Duodenal mucosa (tissue), 2 donors: ENCODE data around the gene GPR21.

Experiments used
- H3K27ac ChIP-seq: one replicate; pipeline ENCODE4 v1.7.0; 2013; ENCODE audit warnings: low read depth, low read length
- H3K27me3 ChIP-seq, 2 donors: one replicate each; pipeline ENCODE4 v1.7.0; 2013; ENCODE audit warnings: low read length in 2 of 2, control low read depth in 1 of 2; ENCODE audit not compliant: insufficient read depth in 2 of 2, control insufficient read depth in 1 of 2
- H3K36me3 ChIP-seq, 2 donors: one replicate each; pipeline ENCODE4 v1.7.0; 2013; ENCODE audit warnings: low read length in 2 of 2, control low read depth in 1 of 2; ENCODE audit not compliant: insufficient read depth in 2 of 2, control insufficient read depth in 1 of 2
- H3K4me1 ChIP-seq, 2 donors: one replicate each; pipeline ENCODE4 v1.7.0; 2013; ENCODE audit warnings: low read length in 2 of 2, control low read depth in 1 of 2; ENCODE audit not compliant: insufficient read depth in 2 of 2, control insufficient read depth in 1 of 2
- H3K4me3 ChIP-seq, 2 donors: one replicate each; pipeline ENCODE4 v1.7.0; 2013; ENCODE audit warnings: low read length in 2 of 2, low read depth in 1 of 2
- H3K9ac ChIP-seq, 2 donors: one replicate each; pipeline ENCODE4 v1.7.0; 2013; ENCODE audit warnings: low read length in 2 of 2, low read depth in 1 of 2
- H3K9me3 ChIP-seq, 2 donors: one replicate each; pipeline ENCODE4 v1.7.0; 2013; ENCODE audit warnings: low read length in 2 of 2, control low read depth in 1 of 2; ENCODE audit not compliant: control insufficient read depth in 1 of 2

The GPR21 gene

GRCh38 chr9:123062351-123063176 lies 29.1 kb downstream of the GPR21 start:
- H3K27me3 ChIP-seq, result no peaks in the 10 kb centered on the region
- H3K36me3 ChIP-seq, result peaks cover 20 to 24% of the 10 kb centered on the region in 2 donors
- no peak overlapping the region for H3K9ac ChIP-seq
- no peak overlapping the region for H3K27ac ChIP-seq
- H3K4me1 ChIP-seq, result no peaks in the 10 kb centered on the region
- no peaks in the 10 kb centered on the region for H3K9me3 ChIP-seq
- H3K4me3 ChIP-seq, result no peak overlapping the region

GRCh38 chr9:123063177-123063598 lies 29.7 kb downstream of the GPR21 start:
- Histone ChIP-seq H3K27ac (no peak overlapping the region), H3K27me3 (no peaks in the 10 kb centered on the region), H3K9me3 (no peaks in the 10 kb centered on the region), H3K4me3 (no peak overlapping the region), H3K4me1 (no peaks in the 10 kb centered on the region), H3K36me3 (peaks cover 23 to 24% of the 10 kb centered on the region in 2 donors), H3K9ac (no peak overlapping the region)

- no peak overlapping the region for H3K4me3 ChIP-seq
- no peaks in the 10 kb centered on the region for H3K9me3 ChIP-seq
- no peaks in the 10 kb centered on the region for H3K4me1 ChIP-seq
- H3K9ac ChIP-seq, result no peak overlapping the region
- no peaks in the 10 kb centered on the region for H3K27me3 ChIP-seq
- no peak overlapping the region for H3K27ac ChIP-seq
- peaks cover 23 to 24% of the 10 kb centered on the region in 2 donors for H3K36me3 ChIP-seq
Observed at GRCh38 chr9:123063896-123064295, 30.4 kb downstream of the GPR21 start.

GRCh38 chr9:123064716-123065115 lies 31.2 kb downstream of the GPR21 start:
- H3K9ac ChIP-seq, result no peak overlapping the region
- peaks cover 23 to 24% of the 10 kb centered on the region in 2 donors for H3K36me3 ChIP-seq
- H3K27ac ChIP-seq, result no peak overlapping the region

GRCh38 chr9:123065196-123065595 lies 31.7 kb downstream of the GPR21 start:
- Histone ChIP-seq H3K4me3 (no peak overlapping the region), H3K9me3 (no peaks in the 10 kb centered on the region), H3K27ac (no peak overlapping the region), H3K9ac (no peak overlapping the region), H3K27me3 (no peaks in the 10 kb centered on the region), H3K4me1 (no peaks in the 10 kb centered on the region), H3K36me3 (peaks cover 23 to 25% of the 10 kb centered on the region in 2 donors)

More at GRCh38 chr9:123064716-123065115, 31.2 kb downstream of the GPR21 start:
- Histone ChIP-seq H3K9me3 (no peaks in the 10 kb centered on the region), H3K27me3 (no peaks in the 10 kb centered on the region), H3K4me1 (no peaks in the 10 kb centered on the region), H3K4me3 (no peak overlapping the region)

- Histone ChIP-seq H3K4me1 (peaks cover 0 to 6% of the 10 kb centered on the region in 2 donors), H3K4me3 (no peak overlapping the region), H3K27ac (no peak overlapping the region), H3K36me3 (peaks cover 23 to 26% of the 10 kb centered on the region in 2 donors), H3K9me3 (no peaks in the 10 kb centered on the region), H3K27me3 (no peaks in the 10 kb centered on the region), H3K9ac (no peak overlapping the region)
Observed at GRCh38 chr9:123067136-123067535, 33.7 kb downstream of the GPR21 start.

GRCh38 chr9:123069010-123069481 lies 35.6 kb downstream of the GPR21 start:
- H3K4me3 ChIP-seq, result no peak overlapping the region
- H3K27me3 ChIP-seq, result no peaks in the 10 kb centered on the region
- no peaks in the 10 kb centered on the region for H3K9me3 ChIP-seq
- H3K27ac ChIP-seq, result no peak overlapping the region
- peaks cover 0 to 6% of the 10 kb centered on the region in 2 donors for H3K4me1 ChIP-seq
- H3K36me3 ChIP-seq, result peaks cover 23 to 34% of the 10 kb centered on the region in 2 donors
- no peak overlapping the region for H3K9ac ChIP-seq

- H3K27ac ChIP-seq, result no peak overlapping the region
- peaks cover 0 to 6% of the 10 kb centered on the region in 2 donors for H3K4me1 ChIP-seq
- peaks cover 18 to 41% of the 10 kb centered on the region in 2 donors for H3K36me3 ChIP-seq
- no peaks in the 10 kb centered on the region for H3K9me3 ChIP-seq
- H3K9ac ChIP-seq, result no peak overlapping the region
- H3K27me3 ChIP-seq, result no peaks in the 10 kb centered on the region
- H3K4me3 ChIP-seq, result no peak overlapping the region
Observed at GRCh38 chr9:123070198-123070597, 36.7 kb downstream of the GPR21 start.

GRCh38 chr9:123072407-123072995 lies 39.0 kb downstream of the GPR21 start:
- H3K36me3 ChIP-seq, result peaks cover 9 to 21% of the 10 kb centered on the region in 2 donors
- no peak overlapping the region for H3K9ac ChIP-seq
- H3K4me1 ChIP-seq, result peaks cover 0 to 6% of the 10 kb centered on the region in 2 donors
- H3K9me3 ChIP-seq, result no peaks in the 10 kb centered on the region
- H3K4me3 ChIP-seq, result no peak overlapping the region
- H3K27ac ChIP-seq, result no peak overlapping the region
- H3K27me3 ChIP-seq, result no peaks in the 10 kb centered on the region

- H3K9me3 ChIP-seq, result no peaks in the 10 kb centered on the region
- H3K4me3 ChIP-seq, result no peak overlapping the region
- no peaks in the 10 kb centered on the region for H3K27me3 ChIP-seq
- H3K36me3 ChIP-seq, result peaks cover 8 to 20% of the 10 kb centered on the region in 2 donors
- no peak overlapping the region for H3K27ac ChIP-seq
- H3K9ac ChIP-seq, result no peak overlapping the region
- peaks cover 0 to 6% of the 10 kb centered on the region in 2 donors for H3K4me1 ChIP-seq
Observed at GRCh38 chr9:123073441-123073840, 40.0 kb downstream of the GPR21 start.
